ENCODE data around the gene DTX3L.

DTX3L gene

GRCh38 chr3:122563717-122564025 lies 467 bp upstream of the DTX3L start:
- TF ChIP-seq TAF1 (IDR thresholded peaks at IDR 0.05; ENCODE audit: low read depth) (no peak), ZBTB7A (IDR thresholded peaks at IDR 0.05; ENCODE audit: low read depth) (no peak)

- TF ChIP-seq TCF12 (IDR thresholded peaks at IDR 0.05; ENCODE audit: low read depth) (no peak), REST (IDR thresholded peaks at IDR 0.05; ENCODE audit: low read depth) (no peak), CREB1 (IDR thresholded peaks at IDR 0.05; ENCODE audit: low read depth) (no peak), CEBPB (IDR thresholded peaks at IDR 0.05) (no peak), YY1 (IDR thresholded peaks at IDR 0.05; ENCODE audit: low read depth) (no peak), NFIC (IDR thresholded peaks at IDR 0.05) (no peak), EGR1 (IDR thresholded peaks at IDR 0.05) (no peak), TAF1 (IDR thresholded peaks at IDR 0.05; ENCODE audit: low read depth) (no peak), USF1 (IDR thresholded peaks at IDR 0.05) (no peak)
Measured at GRCh38 chr3:122568755-122569154, 4.6 kb downstream of the DTX3L start.

- no peak for TF ChIP-seq RAD21 (IDR thresholded peaks at IDR 0.05; ENCODE audit: low read depth)
- TF ChIP-seq CEBPB (IDR thresholded peaks at IDR 0.05): no peak
- TF ChIP-seq FOXM1 (IDR thresholded peaks at IDR 0.05; ENCODE audit: borderline replicate concordance, low read depth): no peak
- no peak for TF ChIP-seq USF1 (IDR thresholded peaks at IDR 0.05)
- TF ChIP-seq TCF12 (IDR thresholded peaks at IDR 0.05; ENCODE audit: low read depth): no peak
- no peak for TF ChIP-seq CREB1 (IDR thresholded peaks at IDR 0.05; ENCODE audit: low read depth)
- no peak for TF ChIP-seq TAF1 (IDR thresholded peaks at IDR 0.05; ENCODE audit: low read depth)
- TF ChIP-seq ZBTB7A (IDR thresholded peaks at IDR 0.05; ENCODE audit: low read depth): no peak
- TF ChIP-seq EP300 (IDR thresholded peaks at IDR 0.05; ENCODE audit: borderline replicate concordance): no peak
- TF ChIP-seq YY1 (IDR thresholded peaks at IDR 0.05; ENCODE audit: low read depth): no peak
Measured at GRCh38 chr3:122572940-122573412, 8.8 kb downstream of the DTX3L start.

GRCh38 chr3:122576174-122576940 lies 12.2 kb downstream of the DTX3L start:
- no peak for TF ChIP-seq CEBPB (IDR thresholded peaks at IDR 0.05)
- TF ChIP-seq EGR1 (IDR thresholded peaks at IDR 0.05): no peak
- TF ChIP-seq TCF12 (IDR thresholded peaks at IDR 0.05; ENCODE audit: low read depth): no peak
- TF ChIP-seq FOXM1 (IDR thresholded peaks at IDR 0.05; ENCODE audit: borderline replicate concordance, low read depth): no peak
- TF ChIP-seq NFIC (IDR thresholded peaks at IDR 0.05): no peak
- TF ChIP-seq REST (IDR thresholded peaks at IDR 0.05; ENCODE audit: low read depth): no peak
- no peak for TF ChIP-seq USF1 (IDR thresholded peaks at IDR 0.05)

GRCh38 chr3:122577409-122578031 lies 13.4 kb downstream of the DTX3L start, which contains the start of gene PARP15:
TSS of gene PARP15 (plus strand) at chr3:122577650. CDS start at chr3:122577668, 18 bp downstream.
- TF ChIP-seq FOXM1 (IDR thresholded peaks at IDR 0.05; ENCODE audit: borderline replicate concordance, low read depth): no peak

GRCh38 chr3:122578069-122578740 lies 14.1 kb downstream of the DTX3L start:
- TF ChIP-seq RAD21 (IDR thresholded peaks at IDR 0.05; ENCODE audit: low read depth): no peak
- TF ChIP-seq ZBTB7A (IDR thresholded peaks at IDR 0.05; ENCODE audit: low read depth): no peak
- no peak for TF ChIP-seq EP300 (IDR thresholded peaks at IDR 0.05; ENCODE audit: borderline replicate concordance)
- TF ChIP-seq CREB1 (IDR thresholded peaks at IDR 0.05; ENCODE audit: low read depth): no peak
- no peak for TF ChIP-seq YY1 (IDR thresholded peaks at IDR 0.05; ENCODE audit: low read depth)
- TF ChIP-seq TCF12 (IDR thresholded peaks at IDR 0.05; ENCODE audit: low read depth): no peak
- no peak for TF ChIP-seq MAX (IDR thresholded peaks at IDR 0.05)
- TF ChIP-seq CEBPB (IDR thresholded peaks at IDR 0.05): no peak
- TF ChIP-seq REST (IDR thresholded peaks at IDR 0.05; ENCODE audit: low read depth): no peak
- no peak for TF ChIP-seq EGR1 (IDR thresholded peaks at IDR 0.05)
- no peak for TF ChIP-seq USF1 (IDR thresholded peaks at IDR 0.05)
- no peak for TF ChIP-seq TEAD4 (IDR thresholded peaks at IDR 0.05)
- TF ChIP-seq NFIC (IDR thresholded peaks at IDR 0.05): no peak
- no peak for TF ChIP-seq FOXM1 (IDR thresholded peaks at IDR 0.05; ENCODE audit: borderline replicate concordance, low read depth)

Data from Ishikawa (cell line).